ENCODE data around the gene C1QTNF8.

Gene C1QTNF8

GRCh38 chr16:1048442-1049112, 47.5 kb downstream of the C1QTNF8 start (continued):
- TF ChIP-seq SNAI2 (CRISPR knock-in tag; IDR thresholded peaks at IDR 0.05) (no peak), OSR1 (CRISPR knock-in tag; IDR thresholded peaks at IDR 0.05) (no peak), CSDC2 (CRISPR knock-in tag; IDR thresholded peaks at IDR 0.05) (no peak)

DNA sequence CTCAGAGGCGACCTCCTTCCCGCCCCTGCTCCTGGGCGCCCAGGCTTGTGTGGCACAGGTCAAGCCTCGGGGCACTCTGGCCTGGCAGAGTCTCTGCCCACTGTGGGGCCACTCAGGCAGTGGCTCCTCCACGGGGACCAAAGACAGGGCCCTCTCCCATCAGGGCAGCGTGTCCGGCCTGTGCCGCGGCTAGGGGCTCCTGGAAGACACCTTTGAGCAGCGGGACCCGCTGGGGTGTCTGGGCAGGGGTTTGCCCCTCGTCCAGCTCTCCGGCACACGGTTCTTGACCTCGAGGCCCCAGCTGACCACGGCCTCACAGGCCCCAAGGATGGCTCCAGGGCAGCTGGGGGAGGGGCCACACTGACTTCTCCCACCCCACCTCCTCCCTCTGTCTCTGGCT, 48.2 kb downstream of the C1QTNF8 start:
- ATAC-seq: no peak
- no peak for TF ChIP-seq ESRRG (CRISPR knock-in tag; IDR thresholded peaks at IDR 0.05)
- TF ChIP-seq PPARA (CRISPR knock-in tag; IDR thresholded peaks at IDR 0.05; ENCODE audit: borderline replicate concordance): no peak
- TF ChIP-seq BACH2 (CRISPR knock-in tag; IDR thresholded peaks at IDR 0.05; ENCODE audit: borderline replicate concordance): no peak
- TF ChIP-seq ZNF70 (CRISPR knock-in tag; IDR thresholded peaks at IDR 0.05): no peak
- no peak for TF ChIP-seq POU6F1 (CRISPR knock-in tag; IDR thresholded peaks at IDR 0.05; ENCODE audit: borderline replicate concordance, low read depth)
- TF ChIP-seq ZFP3 (CRISPR knock-in tag; IDR thresholded peaks at IDR 0.05): no peak
- no peak for TF ChIP-seq SNAI2 (CRISPR knock-in tag; IDR thresholded peaks at IDR 0.05)

DNA sequence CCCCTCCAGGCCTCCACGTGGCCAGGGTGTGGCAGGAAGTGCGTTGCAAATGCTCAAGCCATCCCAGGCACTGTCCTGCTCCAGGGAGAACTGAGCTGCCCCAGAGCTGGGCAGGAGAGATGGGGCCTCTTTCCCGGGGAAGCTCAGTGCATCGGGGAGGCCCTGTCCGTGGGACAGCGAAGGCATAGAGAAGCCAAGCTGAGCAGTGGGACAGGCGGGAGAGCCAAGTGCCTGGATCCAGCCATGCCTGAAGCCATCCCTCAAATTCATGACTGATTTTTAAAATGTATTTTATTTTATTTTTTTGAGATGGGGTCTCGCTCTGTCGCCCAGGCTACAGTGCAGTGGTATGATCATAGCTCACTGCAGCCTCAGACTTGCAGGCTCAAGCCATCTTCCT, 48.9 kb downstream of the C1QTNF8 start:
- no peak for ATAC-seq
- TF ChIP-seq ZNF565 (CRISPR knock-in tag; conservative IDR thresholded peaks at IDR 0.05; ENCODE audit: low read depth) (no peak), ZNF70 (CRISPR knock-in tag; IDR thresholded peaks at IDR 0.05) (no peak), CREB5 (CRISPR knock-in tag; IDR thresholded peaks at IDR 0.05; ENCODE audit: low read depth) (no peak), CSDC2 (CRISPR knock-in tag; IDR thresholded peaks at IDR 0.05) (no peak), ZNF8 (CRISPR knock-in tag; IDR thresholded peaks at IDR 0.05) (no peak), BACH2 (CRISPR knock-in tag; IDR thresholded peaks at IDR 0.05; ENCODE audit: borderline replicate concordance) (no peak), GLIS3 (CRISPR knock-in tag; IDR thresholded peaks at IDR 0.05) (no peak), POU6F1 (CRISPR knock-in tag; IDR thresholded peaks at IDR 0.05; ENCODE audit: borderline replicate concordance, low read depth) (no peak), TOX (CRISPR knock-in tag; IDR thresholded peaks at IDR 0.05; ENCODE audit: borderline replicate concordance) (no peak), ARNTL (CRISPR knock-in tag; IDR thresholded peaks at IDR 0.05; ENCODE audit: borderline replicate concordance, low read depth) (no peak), ZC3H10 (CRISPR knock-in tag; IDR thresholded peaks at IDR 0.05) (no peak), SNAI2 (CRISPR knock-in tag; IDR thresholded peaks at IDR 0.05) (no peak), ZFP3 (CRISPR knock-in tag; IDR thresholded peaks at IDR 0.05) (no peak), ZFP30 (CRISPR knock-in tag; IDR thresholded peaks at IDR 0.05) (no peak), TSHZ2 (CRISPR knock-in tag; IDR thresholded peaks at IDR 0.05) (no peak), RARB (CRISPR knock-in tag; IDR thresholded peaks at IDR 0.05) (no peak), PPARA (CRISPR knock-in tag; IDR thresholded peaks at IDR 0.05; ENCODE audit: borderline replicate concordance) (no peak)
- TF ChIP-seq, protein P1, sequence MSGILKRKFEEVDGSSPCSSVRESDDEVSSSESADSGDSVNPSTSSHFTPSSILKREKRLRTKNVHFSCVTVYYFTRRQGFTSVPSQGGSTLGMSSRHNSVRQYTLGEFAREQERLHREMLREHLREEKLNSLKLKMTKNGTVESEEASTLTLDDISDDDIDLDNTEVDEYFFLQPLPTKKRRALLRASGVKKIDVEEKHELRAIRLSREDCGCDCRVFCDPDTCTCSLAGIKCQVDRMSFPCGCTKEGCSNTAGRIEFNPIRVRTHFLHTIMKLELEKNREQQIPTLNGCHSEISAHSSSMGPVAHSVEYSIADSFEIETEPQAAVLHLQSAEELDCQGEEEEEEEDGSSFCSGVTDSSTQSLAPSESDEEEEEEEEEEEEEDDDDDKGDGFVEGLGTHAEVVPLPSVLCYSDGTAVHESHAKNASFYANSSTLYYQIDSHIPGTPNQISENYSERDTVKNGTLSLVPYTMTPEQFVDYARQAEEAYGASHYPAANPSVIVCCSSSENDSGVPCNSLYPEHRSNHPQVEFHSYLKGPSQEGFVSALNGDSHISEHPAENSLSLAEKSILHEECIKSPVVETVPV (CRISPR knock-in tag; IDR thresholded peaks at IDR 0.05): no peak

Data from SK-N-SH treated with all-trans-retinoic acid at 6 μM for 48 hours (cell line).